Anterior cingulate cortex (tissue), 58 donors: Measurements from ENCODE around the gene C3orf38.
A peak's percentile ranks its signal among the peaks of the same experiment; 100 is the strongest.
"Not testable (repeated sequence)": the region's sequence is repeated elsewhere in the genome, so short reads cannot be mapped to it uniquely, and the experiment has no call there.

ENCODE experiments used
- DNase-seq, 58 donors: peaks; one replicate each; lab custom pipeline; 2025; lab: John Stamatoyannopoulos, UW

The C3orf38 gene

DNA sequence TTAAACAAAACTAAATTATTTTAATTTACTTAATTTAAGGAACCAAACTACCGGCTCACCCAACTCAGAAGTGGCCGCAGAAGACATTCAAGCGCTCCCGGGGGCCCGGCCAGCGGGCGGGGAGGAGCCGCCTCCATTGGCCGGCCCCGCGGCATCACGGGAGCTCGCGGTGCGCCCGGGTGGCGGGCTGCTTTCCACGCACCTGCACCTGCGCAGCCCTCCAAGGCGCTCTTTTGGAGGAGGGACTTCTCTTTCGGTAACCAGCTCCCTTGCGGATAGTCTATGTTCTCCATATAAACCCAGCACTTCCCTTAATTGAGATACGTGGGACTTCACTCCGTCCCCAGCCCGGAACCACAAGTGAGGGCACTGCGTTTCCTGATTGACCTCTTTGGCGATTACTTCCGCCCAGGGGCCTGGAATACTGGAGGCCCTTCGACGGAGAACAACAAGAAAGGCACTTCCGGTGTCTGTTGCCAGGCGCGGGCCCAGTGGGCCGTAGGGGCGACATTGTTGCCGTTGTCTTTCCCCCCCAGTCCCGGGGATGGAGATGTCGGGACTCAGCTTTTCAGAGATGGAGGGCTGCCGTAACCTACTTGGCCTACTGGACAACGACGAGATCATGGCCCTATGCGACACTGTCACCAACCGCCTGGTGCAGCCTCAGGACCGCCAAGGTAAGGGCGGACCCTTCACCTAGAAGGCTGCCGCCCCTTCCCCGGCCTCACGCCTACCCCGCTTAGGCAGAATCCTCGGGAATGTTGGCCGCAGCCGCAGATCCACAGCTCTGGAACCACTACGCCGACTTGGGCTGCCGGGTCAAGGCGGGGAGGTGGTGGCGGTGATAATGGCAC lies at the start of gene C3orf38:
Gene C3orf38, plus strand, starts transcription at position 451 of the 854 bp plus-strand sequence. Its CDS starts 94 bp downstream, at position 545.
- peak; percentile 55 to 94 (median 87) for DNase-seq

GRCh38 chr3:88101142-88101541 lies 48.6 kb upstream of the C3orf38 start:
- DNase-seq = no peak

DNA sequence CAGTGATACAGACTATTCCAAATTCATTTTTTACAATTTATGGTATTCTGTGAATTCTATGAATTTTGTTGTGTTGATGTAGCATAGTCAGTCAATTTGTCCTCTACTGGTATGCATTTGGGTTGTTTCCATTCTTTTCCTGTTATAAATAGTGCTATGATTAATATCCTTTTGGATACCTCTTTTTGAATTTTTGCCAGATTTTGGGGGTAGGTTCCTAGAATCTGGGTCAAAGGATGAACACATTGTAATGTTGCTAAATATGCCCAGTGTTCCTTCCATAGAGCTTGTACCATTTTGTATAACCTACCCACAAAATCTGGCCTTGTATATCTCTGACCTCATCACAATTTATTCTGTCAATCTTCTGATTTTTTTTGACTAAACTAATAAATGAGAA lies 44.4 kb upstream of the C3orf38 start:
- DNase-seq = no peak

DNA sequence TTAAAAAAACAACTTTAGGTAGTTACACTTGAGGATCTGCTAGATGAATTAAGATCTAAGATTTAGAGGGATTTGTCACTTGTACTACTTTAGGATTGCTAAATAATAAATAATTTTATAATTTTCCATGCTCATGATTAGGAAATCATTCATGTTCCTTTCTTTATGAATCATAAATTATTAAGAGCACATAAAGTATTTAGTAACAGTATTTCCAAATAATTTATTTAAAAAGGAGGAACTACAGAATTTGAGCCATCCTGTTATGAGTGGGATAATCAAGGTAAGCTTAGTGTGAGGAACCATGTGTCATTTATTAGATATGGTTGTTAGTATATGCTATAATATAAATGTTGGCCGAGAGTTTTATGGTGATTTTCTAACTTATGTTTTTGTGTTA lies 37.5 kb upstream of the C3orf38 start:
- no peak for DNase-seq

GRCh38 chr3:88113311-88114162 lies 36.2 kb upstream of the C3orf38 start:
- DNase-seq = peak in 28 of 58 donors; percentile 0 to 50 (median 5)

DNA sequence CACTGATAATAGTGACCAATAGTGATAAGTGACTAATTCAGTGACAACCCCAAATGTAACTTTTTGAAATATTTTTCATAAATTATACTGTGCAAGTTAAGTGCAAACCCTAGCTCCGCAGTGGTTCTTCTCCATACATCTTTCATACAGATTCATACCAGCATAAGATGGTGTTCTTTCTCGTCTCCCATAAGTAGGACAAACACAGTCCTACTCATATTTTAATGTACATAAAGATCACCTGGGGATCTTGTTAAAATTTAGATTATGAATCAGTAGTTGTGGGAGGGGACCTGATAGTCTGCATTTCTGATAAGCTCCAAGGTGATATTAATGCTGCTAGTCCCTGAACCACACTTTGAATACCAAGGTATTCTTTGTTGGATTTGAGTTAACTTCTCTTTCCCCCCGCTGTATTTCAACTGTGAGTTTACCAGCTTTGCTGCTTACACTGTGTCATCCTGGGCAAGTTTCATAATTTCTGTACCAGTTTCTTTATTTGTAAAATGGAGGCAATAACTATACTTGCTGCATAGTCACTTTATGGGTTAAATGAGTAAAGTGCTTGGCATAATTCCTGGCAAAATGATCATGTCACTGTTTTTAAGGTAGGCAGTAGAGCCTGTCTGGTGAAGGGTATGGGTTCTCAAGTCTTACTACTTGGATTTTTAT lies 34.7 kb upstream of the C3orf38 start:
- no peak for DNase-seq

DNA sequence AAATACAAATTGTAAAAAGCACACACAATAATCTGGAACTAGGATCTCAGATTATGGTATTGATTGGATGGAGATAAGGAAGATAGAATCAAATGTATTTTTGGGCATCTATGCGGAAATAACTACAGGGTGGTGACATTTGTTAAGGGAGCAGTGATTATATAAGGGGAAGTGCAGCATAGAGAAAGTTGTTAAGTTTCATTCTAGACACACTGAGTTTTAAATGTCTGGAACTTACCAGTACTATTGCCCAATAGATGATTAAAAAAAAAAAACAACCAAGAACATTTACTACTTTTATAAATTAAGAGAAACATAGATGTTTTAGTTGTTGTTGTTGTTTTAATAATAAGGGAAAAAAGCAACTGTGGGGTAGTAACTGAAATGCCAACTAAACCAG lies 32.1 kb upstream of the C3orf38 start:
- no peak for DNase-seq

DNA sequence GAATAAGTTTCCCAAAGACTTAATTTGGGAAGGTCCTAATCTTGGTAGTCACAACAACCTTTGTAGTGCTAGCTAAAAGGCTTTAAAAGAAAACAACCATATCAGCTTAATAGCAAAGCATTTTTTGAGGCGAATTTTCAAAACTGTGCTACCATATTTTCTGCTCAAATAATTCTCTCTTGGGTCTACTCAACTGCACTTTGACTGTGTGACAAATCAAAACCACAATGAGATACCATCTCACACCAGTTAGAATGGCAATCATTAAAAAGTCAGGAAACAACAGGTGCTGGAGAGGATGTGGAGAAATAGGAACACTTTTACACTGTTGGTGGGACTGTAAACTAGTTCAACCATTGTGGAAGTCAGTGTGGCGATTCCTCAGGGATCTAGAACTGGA lies 31.2 kb upstream of the C3orf38 start:
- DNase-seq = not testable (repeated sequence)

DNA sequence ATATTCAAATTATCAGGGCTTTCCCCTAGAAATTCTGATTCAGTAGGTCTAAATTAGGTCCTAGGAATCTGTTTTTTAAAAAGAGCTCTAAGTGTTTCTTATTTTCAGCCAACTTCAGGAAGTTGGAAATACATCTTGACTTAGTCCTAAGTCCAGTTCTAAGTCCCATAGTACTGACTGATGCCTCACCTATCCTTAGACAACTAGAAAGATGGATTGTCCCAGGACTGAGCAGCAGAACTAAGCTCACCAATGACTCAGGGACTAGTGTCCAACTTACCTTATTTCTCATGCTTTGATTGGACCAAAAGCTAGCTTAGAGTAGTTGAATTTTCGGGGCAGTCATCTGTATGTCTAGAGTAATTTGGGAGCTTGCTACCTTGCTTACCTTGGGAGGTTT lies 26.2 kb upstream of the C3orf38 start:
- no peak for DNase-seq

- no peak for DNase-seq
Measured at GRCh38 chr3:88131695-88132094, 18.1 kb upstream of the C3orf38 start.

DNA sequence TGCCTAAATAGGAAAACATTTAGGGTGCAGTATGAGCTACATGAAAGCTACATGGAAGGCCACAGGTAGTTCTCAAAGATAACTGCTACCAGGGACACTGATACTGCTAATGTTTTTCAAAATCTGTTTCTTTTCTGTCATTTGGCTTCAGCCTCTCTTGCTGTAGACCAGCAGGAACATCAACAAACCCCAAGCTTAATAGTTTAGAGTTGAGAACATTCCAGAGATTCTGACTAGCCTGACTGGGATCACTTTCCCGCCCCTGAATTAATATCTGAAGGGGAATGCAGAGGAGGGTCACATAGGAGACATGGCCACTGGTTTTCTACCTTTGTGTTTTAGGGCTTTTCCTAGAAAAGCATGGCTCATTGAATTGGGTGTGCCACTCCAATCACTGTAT lies 16.9 kb upstream of the C3orf38 start:
- DNase-seq = no peak

GRCh38 chr3:88133711-88134263 lies 16.0 kb upstream of the C3orf38 start:
- no peak for DNase-seq

DNA sequence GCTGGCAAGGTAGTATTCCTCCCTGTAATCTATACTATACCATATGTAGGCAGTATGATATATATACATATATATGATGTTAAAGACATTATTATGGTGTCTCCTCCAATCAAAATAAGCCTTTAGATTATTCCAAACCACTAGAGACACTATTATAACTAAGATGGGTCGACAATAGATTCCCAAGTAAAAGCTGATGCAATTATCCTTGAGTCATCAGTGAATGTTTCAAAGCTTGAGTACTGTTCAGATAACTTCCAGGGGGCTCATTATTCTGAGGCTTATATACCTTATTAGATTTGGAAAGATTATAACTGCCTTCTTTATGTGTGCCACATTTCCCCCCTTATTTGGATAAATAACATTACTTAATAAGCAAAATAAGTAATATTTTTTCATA lies 11.9 kb upstream of the C3orf38 start:
- DNase-seq = no peak

DNA sequence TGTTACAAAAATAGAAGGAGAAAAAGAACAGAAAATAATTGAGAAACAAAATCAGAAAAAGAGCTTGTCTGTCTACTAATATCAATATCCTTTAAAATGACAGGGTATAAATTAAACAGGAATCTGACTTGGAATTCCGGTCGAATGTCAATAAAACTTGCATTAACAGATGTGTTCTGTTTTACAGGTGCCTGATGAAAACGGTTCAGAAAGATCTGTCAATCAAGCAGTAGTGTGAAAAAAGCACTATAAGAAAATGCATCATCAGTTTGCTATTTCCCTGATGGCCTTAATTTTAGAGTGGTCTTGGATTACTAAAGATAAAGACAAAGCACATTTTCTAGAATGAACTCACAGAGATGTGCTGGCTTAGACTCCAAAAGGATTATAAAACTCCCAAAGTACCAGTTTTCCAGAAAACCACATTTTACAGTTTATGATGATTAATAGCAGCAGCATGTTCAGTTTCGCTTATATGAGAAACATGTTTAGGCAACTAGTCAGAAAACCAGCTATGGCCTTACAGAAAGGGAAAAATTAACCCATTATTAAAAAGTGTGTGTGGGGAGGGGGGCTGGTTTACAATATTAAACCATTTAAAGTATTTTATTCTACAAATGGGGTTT lies 8.2 kb upstream of the C3orf38 start:
- DNase-seq = no peak

DNA sequence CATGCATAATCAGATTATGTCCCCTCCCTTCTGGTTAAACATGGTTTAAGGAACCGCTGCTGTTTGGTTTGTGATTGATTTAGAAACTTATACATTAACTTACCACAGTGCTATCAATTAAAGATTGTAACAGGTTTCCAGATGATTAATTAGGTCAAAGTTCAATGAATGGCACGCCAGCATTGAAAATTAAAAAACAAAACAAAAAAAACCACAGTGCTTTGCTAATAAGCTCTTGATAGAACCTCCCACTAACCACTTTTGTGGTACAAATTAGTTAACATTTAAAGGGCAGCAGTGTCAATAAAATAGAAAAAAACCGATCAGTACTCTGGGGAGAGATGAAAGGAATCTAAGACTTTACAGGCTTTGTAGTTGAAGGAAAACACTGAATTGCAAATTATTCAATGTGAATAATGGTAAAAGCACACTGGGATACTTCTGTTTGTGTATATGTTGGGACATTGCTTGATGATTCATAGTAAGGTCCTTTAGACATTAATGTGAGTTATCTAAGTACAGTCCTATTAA lies 7.6 kb upstream of the C3orf38 start:
- DNase-seq = no peak

DNA sequence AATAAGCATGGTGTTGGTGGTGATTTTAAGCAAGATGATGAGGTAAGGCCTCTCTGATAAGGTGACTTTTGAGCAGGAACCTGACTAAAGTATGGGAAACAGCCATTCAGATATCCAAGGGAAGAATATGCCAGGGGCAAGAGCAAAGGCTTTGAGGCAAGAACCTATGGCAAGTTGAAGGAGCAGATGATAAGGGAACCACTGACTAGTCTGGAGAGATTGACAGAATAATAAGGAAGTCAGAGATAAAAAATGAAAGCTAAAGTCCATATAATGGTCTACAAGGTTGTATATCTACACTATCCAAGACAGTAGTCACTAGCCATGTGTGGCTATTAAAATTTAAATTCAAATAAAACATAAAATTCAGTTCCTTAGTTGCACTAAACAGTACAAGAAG lies 2.5 kb upstream of the C3orf38 start:
- DNase-seq = no peak

- DNase-seq = no peak
Measured at GRCh38 chr3:88148651-88149050, 1.1 kb upstream of the C3orf38 start.

GRCh38 chr3:88149101-88149508 lies 654 bp upstream of the C3orf38 start:
- DNase-seq = peak in 5 of 58 donors; percentile 37 to 71 (median 64)

DNA sequence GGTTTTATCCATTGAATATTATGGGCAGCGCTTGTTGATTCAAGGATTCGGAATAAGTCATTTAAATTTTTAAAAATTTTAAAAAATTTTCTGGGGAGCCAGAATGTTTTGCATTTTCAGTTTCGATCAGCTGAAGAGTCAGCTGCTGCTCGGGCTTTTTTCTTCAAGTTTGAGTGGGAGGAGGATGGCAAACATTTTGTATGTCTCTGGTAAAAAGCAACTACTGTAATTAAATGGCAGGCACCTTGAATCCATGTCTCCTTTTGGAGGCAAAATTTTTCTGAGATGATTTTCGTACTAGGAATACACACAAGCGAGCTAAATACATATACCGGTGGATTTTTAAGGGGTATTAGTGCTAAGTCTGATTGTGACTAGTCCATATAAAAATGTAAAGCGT lies 612 bp downstream of the C3orf38 start:
- DNase-seq = peak in 2 of 58 donors; percentile 22 to 66

DNA sequence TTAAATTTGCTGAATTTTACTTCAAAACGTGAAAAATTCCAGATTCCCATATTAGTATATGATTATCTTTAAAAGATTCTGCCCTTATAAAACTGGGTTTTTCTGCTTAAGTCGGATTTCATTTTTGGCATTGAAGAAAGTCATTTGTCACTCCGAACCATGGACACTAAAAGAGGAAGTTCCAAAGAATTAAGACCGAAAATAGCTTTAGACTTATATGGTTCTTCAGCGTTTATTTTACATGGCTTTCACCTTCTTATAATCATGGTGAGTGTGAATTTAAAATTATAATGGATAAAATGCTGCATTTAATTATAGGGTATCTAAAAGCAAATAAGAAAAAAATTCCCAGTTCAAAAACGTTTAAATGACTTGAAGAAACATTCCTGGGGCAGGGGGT lies 1.0 kb downstream of the C3orf38 start:
- DNase-seq = no peak
